ENCODE data around the gene ATP8B4. TPM values are rescaled to one million over a fixed set of nuclear protein-coding genes. Genes with fewer than 3 reads are reported as not detected.

ATP8B4 gene
- total and polyA plus RNA-seq, 2 donors (not counting 1 experiment from before 2014, with no cell fraction given): 0.42 TPM; not detected in 1

GRCh38 chr15:50108461-50108860, 10.6 kb downstream of the ATP8B4 start:
- Histone ChIP-seq H3K4me1 (ENCODE audit: control insufficient read depth in 2 of 2, insufficient read depth in 2 of 2, low read length in 2 of 2) (peaks cover 19% of the 10 kb centered on the region in 2 donors), H3K36me3 (replicated peaks in 1 of 2; ENCODE audit: control extremely low read depth in 1 of 2, control insufficient read depth in 1 of 2, extremely low read depth in 1 of 2, insufficient read depth in 2 of 2, low read length in 1 of 2) (no peaks in the 10 kb centered on the region), H3K27ac (ENCODE audit: low read length in 2 of 2) (peak overlapping the region; percentile 2 to 9), H3K9me3 (ENCODE audit: control extremely low read depth in 1 of 3, control insufficient read depth in 2 of 3, insufficient read depth in 1 of 3, low read length in 2 of 3) (no peaks in the 10 kb centered on the region), H3K4me3 (ENCODE audit: control extremely low read depth in 1 of 5, extremely low read depth in 1 of 5, insufficient read depth in 1 of 5, low read depth in 2 of 5, low read length in 4 of 5) (no peak overlapping the region), H2AFZ (ENCODE audit: insufficient read depth, low read depth, low read length, poor library complexity, severe bottlenecking) (no peak overlapping the region), H3K9ac (ENCODE audit: low read length) (no peak overlapping the region), H3K27me3 (replicated peaks in 1 of 4; ENCODE audit: control extremely low read depth in 1 of 4, control insufficient read depth in 3 of 4, insufficient read depth in 4 of 4, low read length in 3 of 4) (no peaks in the 10 kb centered on the region), H3K79me2 (ENCODE audit: control insufficient read depth, insufficient read depth, low read length) (no peaks in the 10 kb centered on the region), H4K20me1 (ENCODE audit: control insufficient read depth, insufficient read depth, low read length, poor library complexity, severe bottlenecking) (no peaks in the 10 kb centered on the region), H3K4me2 (replicated peaks; ENCODE audit: low read depth, low read length, poor library complexity, severe bottlenecking) (no peak overlapping the region)
- no peak overlapping the region for H3K4me3 Mint-ChIP-seq
- WGBS (ENCODE audit: insufficient coverage): 73% methylated on average over 2 of the region's 4 CpGs
- no peak for DNase-seq
- POLR2A ChIA-PET: no interaction called here
- no peak for TF ChIP-seq EZH2 (IDR thresholded peaks at IDR 0.05; ENCODE audit: borderline replicate concordance, insufficient read depth, low read depth, low read length, poor library complexity, severe bottlenecking)
- TF ChIP-seq, protein P1, sequence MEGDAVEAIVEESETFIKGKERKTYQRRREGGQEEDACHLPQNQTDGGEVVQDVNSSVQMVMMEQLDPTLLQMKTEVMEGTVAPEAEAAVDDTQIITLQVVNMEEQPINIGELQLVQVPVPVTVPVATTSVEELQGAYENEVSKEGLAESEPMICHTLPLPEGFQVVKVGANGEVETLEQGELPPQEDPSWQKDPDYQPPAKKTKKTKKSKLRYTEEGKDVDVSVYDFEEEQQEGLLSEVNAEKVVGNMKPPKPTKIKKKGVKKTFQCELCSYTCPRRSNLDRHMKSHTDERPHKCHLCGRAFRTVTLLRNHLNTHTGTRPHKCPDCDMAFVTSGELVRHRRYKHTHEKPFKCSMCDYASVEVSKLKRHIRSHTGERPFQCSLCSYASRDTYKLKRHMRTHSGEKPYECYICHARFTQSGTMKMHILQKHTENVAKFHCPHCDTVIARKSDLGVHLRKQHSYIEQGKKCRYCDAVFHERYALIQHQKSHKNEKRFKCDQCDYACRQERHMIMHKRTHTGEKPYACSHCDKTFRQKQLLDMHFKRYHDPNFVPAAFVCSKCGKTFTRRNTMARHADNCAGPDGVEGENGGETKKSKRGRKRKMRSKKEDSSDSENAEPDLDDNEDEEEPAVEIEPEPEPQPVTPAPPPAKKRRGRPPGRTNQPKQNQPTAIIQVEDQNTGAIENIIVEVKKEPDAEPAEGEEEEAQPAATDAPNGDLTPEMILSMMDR (IDR thresholded peaks at IDR 0.05): no peak
- peaks cover 25% of the 10 kb centered on the region for H3K4me1 Mint-ChIP-seq
- peaks cover 5% of the 10 kb centered on the region for H3K9me3 Mint-ChIP-seq (ENCODE audit: insufficient read depth)
- no peak for ATAC-seq (ENCODE audit: low read depth)
- no peaks in the 10 kb centered on the region for H3K27me3 Mint-ChIP-seq
- intact Hi-C loops (cut with micrococcal nuclease): no loop called here
- CTCF ChIA-PET: no interaction called here
- no peak overlapping the region for H3K27ac Mint-ChIP-seq

GRCh38 chr15:50107591-50108408, 11.2 kb downstream of the ATP8B4 start:
- peak; percentile 41 for ATAC-seq (ENCODE audit: low read depth)
- no peak overlapping the region for H2AFZ ChIP-seq (ENCODE audit: insufficient read depth, low read depth, low read length, poor library complexity, severe bottlenecking)
- peak overlapping the region; percentile 6 for H3K4me2 ChIP-seq (replicated peaks; ENCODE audit: low read depth, low read length, poor library complexity, severe bottlenecking)
- H4K20me1 ChIP-seq (ENCODE audit: control insufficient read depth, insufficient read depth, low read length, poor library complexity, severe bottlenecking): no peaks in the 10 kb centered on the region
- peaks cover 25% of the 10 kb centered on the region for H3K4me1 Mint-ChIP-seq
- peak; percentile 13 for DNase-seq
- 50% methylated on average over 7 of the region's 7 CpGs for WGBS (ENCODE audit: insufficient coverage)
- H3K27me3 Mint-ChIP-seq: no peaks in the 10 kb centered on the region
- no peaks in the 10 kb centered on the region for H3K27me3 ChIP-seq (replicated peaks in 1 of 4; ENCODE audit: control extremely low read depth in 1 of 4, control insufficient read depth in 3 of 4, insufficient read depth in 4 of 4, low read length in 3 of 4)
- intact Hi-C loops (cut with micrococcal nuclease): no loop called here
- H3K4me3 Mint-ChIP-seq: no peak overlapping the region
- H3K9me3 ChIP-seq (ENCODE audit: control extremely low read depth in 1 of 3, control insufficient read depth in 2 of 3, insufficient read depth in 1 of 3, low read length in 2 of 3): no peaks in the 10 kb centered on the region
- no peak overlapping the region for H3K9ac ChIP-seq (ENCODE audit: low read length)
- no peaks in the 10 kb centered on the region for H3K36me3 ChIP-seq (replicated peaks in 1 of 2; ENCODE audit: control extremely low read depth in 1 of 2, control insufficient read depth in 1 of 2, extremely low read depth in 1 of 2, insufficient read depth in 2 of 2, low read length in 1 of 2)
- peak overlapping the region in 1 of 5 experiments; percentile 12 for H3K4me3 ChIP-seq (ENCODE audit: control extremely low read depth in 1 of 5, extremely low read depth in 1 of 5, insufficient read depth in 1 of 5, low read depth in 2 of 5, low read length in 4 of 5)
- H3K79me2 ChIP-seq (ENCODE audit: control insufficient read depth, insufficient read depth, low read length): no peaks in the 10 kb centered on the region
- peak overlapping the region in 1 of 2 donors; percentile 2 for H3K27ac ChIP-seq (ENCODE audit: low read length in 2 of 2)
- ChIA-PET POLR2A (no interaction called here), CTCF (no interaction called here)
- H3K9me3 Mint-ChIP-seq (ENCODE audit: insufficient read depth): peaks cover 8% of the 10 kb centered on the region
- TF ChIP-seq, protein P1 (IDR thresholded peaks at IDR 0.05): no peak
- TF ChIP-seq EZH2 (IDR thresholded peaks at IDR 0.05; ENCODE audit: borderline replicate concordance, insufficient read depth, low read depth, low read length, poor library complexity, severe bottlenecking): no peak
- peak overlapping the region; percentile 17 for H3K27ac Mint-ChIP-seq
- peaks cover 15 to 16% of the 10 kb centered on the region in 2 donors for H3K4me1 ChIP-seq (ENCODE audit: control insufficient read depth in 2 of 2, insufficient read depth in 2 of 2, low read length in 2 of 2)

Data from B cell (primary cell).